SK-N-SH (cell line): ENCODE results near the gene TLDC2. TPM values are rescaled to one million over a fixed set of nuclear protein-coding genes. Genes with fewer than 3 reads are reported as not detected.

Source experiments
- CTCF ChIA-PET: fragments of 300-600, 350-600 bp; formaldehyde crosslinking; extraction: SDS; loops from one replicate; lab custom pipeline; 2021; lab: Yijun Ruan, JAX
- POLR2A ChIA-PET: fragments of 350-600 bp; sonication (Branson Sonifier 250); formaldehyde crosslinking; extraction: SDS; loops from one replicate; lab custom pipeline; 2020; ENCODE audit warnings: antibody characterized with exemption, inconsistent platforms; lab: Yijun Ruan, JAX
- DNase-seq: peaks from one replicate; pipeline ENCODE4 v3.0.0; 2012
- H2AFZ ChIP-seq: fragments of 200-600 bp; sonication (generic); 2 replicates; pipeline ENCODE4 v1.8.1; 2016; ENCODE audit warnings: antibody characterized with exemption, mild to moderate bottlenecking, low read depth
- H3F3A ChIP-seq: fragments of 200-600 bp; sonication (generic); replicated peaks from 2 replicates; pipeline ENCODE3; 2016; ENCODE audit warnings: antibody characterized with exemption, mild to moderate bottlenecking; ENCODE audit not compliant: insufficient read depth
- H3K27ac ChIP-seq, 2 experiments: fragments of 200-500 bp in 1 of 2; fragments of 200-600 bp in 1 of 2; sonication (Bioruptor generic) in 1 of 2; sonication (generic), shearing (Covaris generic) in 1 of 2; 2 replicates each; pipeline versions ENCODE4 v1.5.1 to v1.6.1; 2014 to 2016; ENCODE audit warnings: low read depth in 2 of 2, inconsistent platforms in 1 of 2, low read length in 1 of 2, mild to moderate bottlenecking in 1 of 2, mixed read lengths in 1 of 2
- H3K27me3 ChIP-seq: fragments of 200-600 bp; sonication (generic), shearing (Covaris generic); 2 replicates; pipeline ENCODE4 v1.6.1; 2016; ENCODE audit warnings: mixed run types; ENCODE audit not compliant: insufficient read depth
- H3K36me3 ChIP-seq, 2 experiments: fragments of 200-500 bp in 1 of 2; fragments of 200-600 bp in 1 of 2; sonication (Bioruptor generic) in 1 of 2; sonication (generic) in 1 of 2; replicated peaks in 1 of 2; 2 replicates each; pipeline versions ENCODE3 to v1.5.1; 2014 to 2016; ENCODE audit warnings: low read length in 1 of 2, mild to moderate bottlenecking in 1 of 2; ENCODE audit not compliant: insufficient read depth in 2 of 2, control insufficient read depth in 1 of 2
- H3K4me1 ChIP-seq, 2 experiments: fragments of 200-500 bp in 1 of 2; fragments of 200-600 bp in 1 of 2; sonication (Bioruptor generic) in 1 of 2; sonication (generic), shearing (Covaris generic) in 1 of 2; 2 replicates each; pipeline versions ENCODE4 v1.5.1 to v1.6.1; 2014 to 2016; ENCODE audit warnings: low read depth in 1 of 2, low read length in 1 of 2, mixed run types in 1 of 2; ENCODE audit not compliant: insufficient read depth in 2 of 2, control insufficient read depth in 1 of 2
- H3K4me2 ChIP-seq: fragments of 200-600 bp; sonication (generic), shearing (Covaris generic); 2 replicates; pipeline ENCODE4 v1.6.1; 2017; ENCODE audit warnings: mixed run types
- H3K4me3 ChIP-seq, 2 experiments: fragments of 200-500 bp in 1 of 2; fragments of 200-600 bp in 1 of 2; sonication (Bioruptor generic) in 1 of 2; sonication (generic), shearing (Covaris generic) in 1 of 2; 2 replicates each; pipeline versions ENCODE4 v1.5.1 to v1.8.1; 2014 to 2016; ENCODE audit warnings: low read depth in 2 of 2, inconsistent platforms in 1 of 2, low read length in 1 of 2, mild to moderate bottlenecking in 1 of 2, mixed read lengths in 1 of 2, moderate library complexity in 1 of 2
- H3K79me2 ChIP-seq: fragments of 200-600 bp; sonication (generic); 2 replicates; pipeline ENCODE4 v1.8.1; 2017; ENCODE audit warnings: mild to moderate bottlenecking; ENCODE audit not compliant: insufficient read depth
- H3K9ac ChIP-seq: fragments of 200-600 bp; sonication (generic); 2 replicates; pipeline ENCODE4 v1.6.1; 2017; ENCODE audit warnings: mixed run types
- H3K9me2 ChIP-seq: fragments of 200-600 bp; sonication (generic); 2 replicates; pipeline ENCODE4 v1.6.1; 2017; ENCODE audit warnings: mixed run types
- H3K9me3 ChIP-seq: fragments of 200-600 bp; sonication (generic); 2 replicates; pipeline ENCODE4 v1.6.1; 2017; ENCODE audit warnings: mixed run types, mild to moderate bottlenecking, moderate library complexity
- H4K20me1 ChIP-seq: fragments of 200-600 bp; sonication (generic); 2 replicates; pipeline ENCODE4 v1.6.1; 2017; ENCODE audit warnings: mild to moderate bottlenecking, mixed run types; ENCODE audit not compliant: insufficient read depth
- EZH2phosphoT487 ChIP-seq: fragments of 200-600 bp; sonication (generic); IDR thresholded peaks from 2 replicates; pipeline ENCODE4 v1.6.1; 2017; ENCODE audit warnings: low read depth, mixed run types, mild to moderate bottlenecking, antibody characterized with exemption, moderate library complexity, borderline replicate concordance
- FOXM1 ChIP-seq: IDR thresholded peaks from 2 replicates; pipeline ENCODE4 v1.4.0; 2012; ENCODE audit warnings: low read depth, mild to moderate bottlenecking
- GABPA ChIP-seq: IDR thresholded peaks from 2 replicates; pipeline ENCODE4 v1.4.0; 2012; ENCODE audit warnings: low read depth, mild to moderate bottlenecking
- IRF3 ChIP-seq: fragments of 150-350 bp; IDR thresholded peaks from 2 replicates; pipeline ENCODE4 v1.6.1; 2016; ENCODE audit warnings: mild to moderate bottlenecking, low read depth, low read length
- JUND ChIP-seq: IDR thresholded peaks from 2 replicates; pipeline ENCODE4 v1.4.0; 2012
- NRF1 ChIP-seq: IDR thresholded peaks from 2 replicates; pipeline ENCODE4 v1.6.1; 2012; ENCODE audit warnings: low read depth, mild to moderate bottlenecking, low read length
- RCOR1 ChIP-seq: fragments of 150-350 bp; IDR thresholded peaks from 2 replicates; pipeline ENCODE4 v1.6.1; 2017; ENCODE audit warnings: antibody characterized with exemption, low read length
- RFX5 ChIP-seq: IDR thresholded peaks from 2 replicates; pipeline ENCODE4 v1.6.1; 2012; ENCODE audit warnings: mild to moderate bottlenecking, improper control_type of control experiment, low read length
- TAF1 ChIP-seq: IDR thresholded peaks from 2 replicates; pipeline ENCODE4 v1.6.1; 2012; ENCODE audit warnings: low read depth, mild to moderate bottlenecking, low read length, moderate library complexity, borderline replicate concordance
- USF2 ChIP-seq: fragments of 150-350 bp; IDR thresholded peaks from 2 replicates; pipeline ENCODE4 v1.6.1; 2017; ENCODE audit warnings: antibody characterized with exemption, low read length, low read depth, borderline replicate concordance
- YY1 ChIP-seq: IDR thresholded peaks from 2 replicates; pipeline ENCODE4 v1.4.0; 2012; ENCODE audit warnings: low read depth, mild to moderate bottlenecking
- WGBS: methylation state at CpG from one replicate; pipeline ENCODE4 v1.1.6; 2017; ENCODE audit warnings: low lambda C conversion rate; 5-methylcytosine and 5-hydroxymethylcytosine counted together
- polyA plus RNA-seq, 3 experiments: library from polyadenylated mRNA; depleted of rRNA; stranded (reverse); fragments of >200 nt; gene quantifications; 2 replicates each; pipeline ENCODE4 v1.2.3, GENCODE V29; 2012
- TF ChIP-seq, protein P1 (sequence below): IDR thresholded peaks from 2 replicates; pipeline ENCODE4 v1.6.1; 2012; ENCODE audit warnings: mild to moderate bottlenecking, low read depth, low read length, moderate library complexity

The TLDC2 gene
- polyA plus RNA-seq, 1 of the 3 experiments (the other 2 are of a cell fraction) = 0.02 TPM

GRCh38 chr20:36833275-36834020, 42.5 kb upstream of the TLDC2 start (continued):
- TF ChIP-seq IRF3 (no peak), JUND (no peak), RFX5 (no peak), NRF1 (no peak)
- TF ChIP-seq, all 33 proteins: peak for 0

GRCh38 chr20:36835025-36835424, 40.9 kb upstream of the TLDC2 start:
- peak overlapping the region; percentile 66 to 81 for H3K27ac ChIP-seq
- no peaks in the 10 kb centered on the region for H3K9me3 ChIP-seq
- peak overlapping the region; percentile 82 for H3K4me2 ChIP-seq
- ChIA-PET POLR2A (interaction anchor here (0.9 to 2.2 kb wide), 3 partner anchors 9 to 27 kb away, joined by 4 to 7 read pairs (median 5); no protein-coding TSS in a partner anchor), CTCF (interaction anchor here (1.1 to 5.0 kb wide), 5 partner anchors 15 to 61 kb away, joined by 4 to 28 read pairs (median 7); partner anchors contain the start of gene DSN1)
- H3K9ac ChIP-seq = peak overlapping the region; percentile 64; the same call in 1 of the 2 replicates
- H3K4me1 ChIP-seq = peaks cover 7 to 23% of the 10 kb centered on the region in 2 experiments; a peak in 3 of 4 replicates
- peaks cover 0 to 14% of the 10 kb centered on the region in 2 experiments for H3K36me3 ChIP-seq
- TF ChIP-seq USF2 (no peak), RFX5 (no peak)
- H3K9me2 ChIP-seq = no peaks in the 10 kb centered on the region
- no peak overlapping the region; the same call in 1 of the 2 replicates for H2AFZ ChIP-seq
- no peak for DNase-seq
- H4K20me1 ChIP-seq = no peaks in the 10 kb centered on the region
- H3K4me3 ChIP-seq = no peak overlapping the region
- H3F3A ChIP-seq = peaks cover 11% of the 10 kb centered on the region
- WGBS = 79% methylated on average over 5 of the region's 5 CpGs
- H3K79me2 ChIP-seq = peaks cover 83% of the 10 kb centered on the region
- no peaks in the 10 kb centered on the region for H3K27me3 ChIP-seq

GRCh38 chr20:36835453-36836198, 40.3 kb upstream of the TLDC2 start:
- peaks cover 0 to 11% of the 10 kb centered on the region in 2 experiments for H3K36me3 ChIP-seq
- H2AFZ ChIP-seq = no peak overlapping the region; the same call in 1 of the 2 replicates
- H3K27me3 ChIP-seq = no peaks in the 10 kb centered on the region
- ChIA-PET POLR2A (interaction anchor here (0.9 to 2.2 kb wide), 3 partner anchors 10 to 27 kb away, joined by 4 to 7 read pairs (median 5); no protein-coding TSS in a partner anchor), CTCF (interaction anchor here (1.0 to 5.0 kb wide), 7 partner anchors 11 to 67 kb away, joined by 3 to 28 read pairs (median 7); partner anchors contain the start of gene DSN1)
- 8% methylated on average over 26 of the region's 28 CpGs for WGBS
- H3K4me3 ChIP-seq = peak overlapping the region; percentile 15 to 29; a peak in 3 of 4 replicates
- peak overlapping the region; percentile 82 for H3K4me2 ChIP-seq
- no peaks in the 10 kb centered on the region for H3K9me2 ChIP-seq
- no peaks in the 10 kb centered on the region for H3K9me3 ChIP-seq
- peak overlapping the region; percentile 66 to 81 for H3K27ac ChIP-seq
- peak; percentile 99 for DNase-seq
- H3K9ac ChIP-seq = peak overlapping the region; percentile 64; the same call in 1 of the 2 replicates
- H3K4me1 ChIP-seq = peaks cover 7 to 23% of the 10 kb centered on the region in 2 experiments; a peak in 3 of 4 replicates
- peaks cover 11% of the 10 kb centered on the region for H3F3A ChIP-seq
- H4K20me1 ChIP-seq = no peaks in the 10 kb centered on the region
- H3K79me2 ChIP-seq = peaks cover 83% of the 10 kb centered on the region
- TF ChIP-seq, protein P1, sequence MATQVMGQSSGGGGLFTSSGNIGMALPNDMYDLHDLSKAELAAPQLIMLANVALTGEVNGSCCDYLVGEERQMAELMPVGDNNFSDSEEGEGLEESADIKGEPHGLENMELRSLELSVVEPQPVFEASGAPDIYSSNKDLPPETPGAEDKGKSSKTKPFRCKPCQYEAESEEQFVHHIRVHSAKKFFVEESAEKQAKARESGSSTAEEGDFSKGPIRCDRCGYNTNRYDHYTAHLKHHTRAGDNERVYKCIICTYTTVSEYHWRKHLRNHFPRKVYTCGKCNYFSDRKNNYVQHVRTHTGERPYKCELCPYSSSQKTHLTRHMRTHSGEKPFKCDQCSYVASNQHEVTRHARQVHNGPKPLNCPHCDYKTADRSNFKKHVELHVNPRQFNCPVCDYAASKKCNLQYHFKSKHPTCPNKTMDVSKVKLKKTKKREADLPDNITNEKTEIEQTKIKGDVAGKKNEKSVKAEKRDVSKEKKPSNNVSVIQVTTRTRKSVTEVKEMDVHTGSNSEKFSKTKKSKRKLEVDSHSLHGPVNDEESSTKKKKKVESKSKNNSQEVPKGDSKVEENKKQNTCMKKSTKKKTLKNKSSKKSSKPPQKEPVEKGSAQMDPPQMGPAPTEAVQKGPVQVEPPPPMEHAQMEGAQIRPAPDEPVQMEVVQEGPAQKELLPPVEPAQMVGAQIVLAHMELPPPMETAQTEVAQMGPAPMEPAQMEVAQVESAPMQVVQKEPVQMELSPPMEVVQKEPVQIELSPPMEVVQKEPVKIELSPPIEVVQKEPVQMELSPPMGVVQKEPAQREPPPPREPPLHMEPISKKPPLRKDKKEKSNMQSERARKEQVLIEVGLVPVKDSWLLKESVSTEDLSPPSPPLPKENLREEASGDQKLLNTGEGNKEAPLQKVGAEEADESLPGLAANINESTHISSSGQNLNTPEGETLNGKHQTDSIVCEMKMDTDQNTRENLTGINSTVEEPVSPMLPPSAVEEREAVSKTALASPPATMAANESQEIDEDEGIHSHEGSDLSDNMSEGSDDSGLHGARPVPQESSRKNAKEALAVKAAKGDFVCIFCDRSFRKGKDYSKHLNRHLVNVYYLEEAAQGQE = no peak
- TF ChIP-seq TAF1 = no peak
- TF ChIP-seq FOXM1 = peak; percentile 99
- no peak for TF ChIP-seq YY1
- TF ChIP-seq EZH2phosphoT487 = no peak
- TF ChIP-seq RCOR1 = no peak
- no peak for TF ChIP-seq USF2
- no peak for TF ChIP-seq NRF1
- no peak for TF ChIP-seq GABPA
- no peak for TF ChIP-seq IRF3
